Endothelial cell of umbilical vein (primary cell): ENCODE results near the gene WDFY2. TPM values are rescaled to one million over a fixed set of nuclear protein-coding genes. Genes with fewer than 3 reads are reported as not detected.

ENCODE experiments used
- BruUV-seq: library from RNA; stranded (reverse); fragments of 400-500 nt; replicated peaks from 2 replicates; lab custom pipeline; 2021; lab: Mats Ljungman, UMichigan
- CTCF ChIA-PET: fragments of 300-600, 350-600 bp; sonication (Branson Sonifier 250); formaldehyde crosslinking; loops from one replicate; lab custom pipeline; 2021; ENCODE audit warnings: antibody characterized with exemption, inconsistent platforms; lab: Charles Lee
- POLR2A ChIA-PET: fragments of 300-600, 350-600 bp; sonication (Branson Sonifier 250); formaldehyde crosslinking; loops from one replicate; lab custom pipeline; 2021; ENCODE audit warnings: antibody characterized with exemption, inconsistent platforms; lab: Charles Lee
- DNase-seq: peaks from one replicate; pipeline ENCODE4 v3.0.0-alpha.2; 2011; ENCODE audit warnings: low read depth, low spot score
- FAIRE-seq: peaks from 2 replicates; lab custom pipeline; 2011; peaks lifted over from hg19 to GRCh38; lab: Jason Lieb, UNC
- H2AFZ ChIP-seq: 2 replicates; pipeline ENCODE4 v1.6.0; 2012; ENCODE audit warnings: low read depth, low read length, control low read depth, inconsistent platforms
- H3K27ac ChIP-seq: 2 replicates; pipeline ENCODE4 v1.5.1; 2011; ENCODE audit warnings: low read depth, mild to moderate bottlenecking, control low read depth, low read length, moderate library complexity; ENCODE audit not compliant: insufficient read depth
- H3K27me3 ChIP-seq, 2 experiments: 2 replicates each; pipeline versions ENCODE4 v1.6.0 to v1.6.1; 2011; ENCODE audit warnings: low read length in 2 of 2, mixed read lengths in 1 of 2; ENCODE audit not compliant: control insufficient read depth in 2 of 2, insufficient read depth in 2 of 2
- H3K36me3 ChIP-seq, 2 experiments: 2 replicates in 1 of 2; 3 replicates in 1 of 2; pipeline ENCODE4 v1.5.1; 2011; ENCODE audit warnings: low read length in 2 of 2, mild to moderate bottlenecking in 1 of 2, moderate library complexity in 1 of 2; ENCODE audit not compliant: control insufficient read depth in 2 of 2, insufficient read depth in 2 of 2; ENCODE audit errors: extremely low read depth in 1 of 2
- H3K4me1 ChIP-seq: 3 replicates; pipeline ENCODE4 v1.5.1; 2011; ENCODE audit warnings: mild to moderate bottlenecking, low read length; ENCODE audit not compliant: control insufficient read depth, insufficient read depth; ENCODE audit errors: extremely low read depth
- H3K4me2 ChIP-seq: 2 replicates; pipeline ENCODE4 v1.6.1; 2011; ENCODE audit warnings: low read length, control low read depth, mixed read lengths; ENCODE audit not compliant: insufficient read depth
- H3K4me3 ChIP-seq, 3 experiments: fragments of 200-600 bp in 1 of 3; sonication (generic), shearing (Covaris generic) in 1 of 3; replicated peaks in 1 of 3; 2 replicates each; pipeline ENCODE4 v1.5.1; 2011 to 2016; ENCODE audit warnings: control low read depth in 3 of 3, low read length in 3 of 3, mild to moderate bottlenecking in 2 of 3, inconsistent platforms in 1 of 3, low read depth in 1 of 3, moderate library complexity in 1 of 3; ENCODE audit not compliant: insufficient read depth in 1 of 3
- H3K79me2 ChIP-seq: 2 replicates; pipeline ENCODE4 v1.6.0; 2012; ENCODE audit warnings: low read length, inconsistent platforms; ENCODE audit not compliant: control insufficient read depth, insufficient read depth
- H3K9ac ChIP-seq: replicated peaks from 2 replicates; pipeline ENCODE3; 2011; ENCODE audit warnings: low read length, control low read depth; ENCODE audit not compliant: insufficient read depth; ENCODE audit errors: extremely low read depth
- H3K9me1 ChIP-seq: replicated peaks from 3 replicates; pipeline ENCODE4 v1.6.0; 2011; ENCODE audit warnings: mild to moderate bottlenecking, low read length; ENCODE audit not compliant: control insufficient read depth, insufficient read depth; ENCODE audit errors: extremely low read depth
- H3K9me3 ChIP-seq: replicated peaks from 2 replicates; pipeline ENCODE4 v1.5.1; 2012; ENCODE audit warnings: low read length, inconsistent platforms; ENCODE audit not compliant: control insufficient read depth, insufficient read depth
- H4K20me1 ChIP-seq: replicated peaks from 2 replicates; pipeline ENCODE3; 2011; ENCODE audit warnings: mild to moderate bottlenecking, low read length; ENCODE audit not compliant: control insufficient read depth, insufficient read depth; ENCODE audit errors: extremely low read depth
- EZH2 ChIP-seq: IDR thresholded peaks from 2 replicates; pipeline ENCODE4 v1.6.1; 2012; ENCODE audit warnings: borderline replicate concordance, low read depth, mild to moderate bottlenecking, moderate library complexity, low read length, inconsistent platforms; ENCODE audit not compliant: severe bottlenecking
- FOS ChIP-seq: IDR thresholded peaks from 2 replicates; pipeline ENCODE4 v1.6.1; 2011; ENCODE audit warnings: mild to moderate bottlenecking, low read length, moderate library complexity, borderline replicate concordance; ENCODE audit not compliant: insufficient read depth
- GATA2 ChIP-seq: IDR thresholded peaks from 2 replicates; pipeline ENCODE4 v1.7.0; 2011; ENCODE audit warnings: low read depth, mild to moderate bottlenecking, moderate library complexity, mixed read lengths, low read length; ENCODE audit not compliant: insufficient read length, insufficient read depth
- JUN ChIP-seq: IDR thresholded peaks from 2 replicates; pipeline ENCODE4 v1.6.1; 2011; ENCODE audit warnings: borderline replicate concordance, low read depth; ENCODE audit not compliant: insufficient read length, insufficient read depth
- MYC ChIP-seq: IDR thresholded peaks from one replicate; pipeline ENCODE4 v1.6.1; 2011; ENCODE audit warnings: mild to moderate bottlenecking, low read depth, low read length
- POLR2A ChIP-seq: IDR thresholded peaks from 2 replicates; pipeline ENCODE4 v1.6.1; 2012; ENCODE audit warnings: low read depth, mild to moderate bottlenecking, control low read depth, low read length
- POLR2AphosphoS5 ChIP-seq: IDR thresholded peaks from 2 replicates; pipeline ENCODE4 v1.6.1; 2012; ENCODE audit warnings: low read depth, mild to moderate bottlenecking, control low read depth, low read length, moderate library complexity; ENCODE audit not compliant: insufficient read depth
- dilution Hi-C: fragments of 300-500 bp; cut with MboI; formaldehyde crosslinking; loops from one replicate; pipeline ENCODE4 v1.15.0; 2019; ENCODE audit warnings: low sequenced_read_pairs; ENCODE audit not compliant: extremely low pct_ligation_motif_present
- intact Hi-C: fragments of 100-400 bp; cut with micrococcal nuclease; formaldehyde crosslinking; loops from one replicate; pipeline ENCODE4 v1.10.0; 2022
- polyA plus RNA-seq, 4 experiments: library from polyadenylated mRNA; depleted of rRNA in 3 of 4; stranded (reverse) in 3 of 4; unstranded in 1 of 4; fragments of >200 nt; gene quantifications; 2 replicates each; pipeline versions ENCODE4 v1.2.1 to v1.2.3, GENCODE V29; 2011 to 2012; ENCODE audit warnings: missing spikeins in 1 of 4
- total RNA-seq: library from RNA; stranded (reverse); gene quantifications from 2 replicates; pipeline ENCODE4 v1.2.3, GENCODE V29; 2021
- TF ChIP-seq, protein P1 (sequence below), 2 donors: IDR thresholded peaks; 1 replicate in 1 of 2; 2 replicates in 1 of 2; pipeline ENCODE4 v1.5.1; 2011; ENCODE audit warnings: low read length in 2 of 2, mild to moderate bottlenecking in 2 of 2, moderate library complexity in 2 of 2, control low read depth in 1 of 2, inconsistent platforms in 1 of 2, low read depth in 1 of 2; ENCODE audit not compliant: insufficient read depth in 1 of 2; ENCODE audit errors: extremely low read depth in 1 of 2
- TF ChIP-seq, protein P2 (sequence below): IDR thresholded peaks from 2 replicates; pipeline ENCODE4 v1.6.1; 2011; ENCODE audit not compliant: insufficient read depth, insufficient read length

The WDFY2 gene
- total and polyA plus RNA-seq, 2 donors (not counting 3 experiments of a cell fraction or from before 2014, with no cell fraction given) = 2.1 to 5.5 TPM

DNA sequence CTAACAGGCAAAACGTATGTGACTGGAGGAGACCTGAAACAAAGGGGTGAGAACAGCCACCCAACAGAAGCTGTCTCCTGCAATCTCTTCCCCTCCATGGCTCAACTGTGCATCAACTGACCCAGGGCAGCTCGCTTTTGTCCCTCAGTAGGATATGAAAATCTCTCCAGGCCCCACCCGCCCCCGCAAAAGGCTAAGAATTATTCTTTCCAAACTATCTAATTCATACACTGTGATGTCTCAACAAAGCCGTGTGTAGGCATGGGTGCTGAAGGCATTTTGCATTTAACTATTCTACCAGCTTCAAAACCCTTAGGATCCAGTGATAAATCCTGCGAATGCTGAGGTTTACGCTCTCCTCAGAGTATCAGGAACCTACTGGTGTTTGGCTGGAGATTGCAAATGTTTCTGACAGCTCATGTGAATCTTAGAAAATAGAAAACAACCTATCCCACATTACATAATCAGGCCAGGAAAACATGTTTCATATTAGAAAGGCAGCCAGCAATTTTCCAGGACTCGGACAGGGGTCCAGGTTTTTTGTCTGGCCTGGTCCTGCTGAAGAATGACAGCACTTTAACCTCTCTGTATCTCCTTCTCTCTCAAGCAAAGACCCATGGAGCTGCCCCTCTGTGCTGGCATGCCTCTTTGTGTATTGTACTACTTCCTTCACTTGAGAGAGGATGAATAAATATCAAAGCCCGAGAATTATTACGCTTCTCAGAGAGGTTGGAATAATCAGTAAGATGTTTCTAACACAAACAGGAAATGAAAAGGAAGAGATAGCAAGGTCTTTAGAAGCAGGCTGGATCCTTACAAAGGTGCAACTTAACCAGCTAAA lies 202.4 kb downstream of the WDFY2 start:
- no peaks in the 10 kb centered on the region for H4K20me1 ChIP-seq
- no TSS peak for BruUV-seq
- TF ChIP-seq, protein P1, sequence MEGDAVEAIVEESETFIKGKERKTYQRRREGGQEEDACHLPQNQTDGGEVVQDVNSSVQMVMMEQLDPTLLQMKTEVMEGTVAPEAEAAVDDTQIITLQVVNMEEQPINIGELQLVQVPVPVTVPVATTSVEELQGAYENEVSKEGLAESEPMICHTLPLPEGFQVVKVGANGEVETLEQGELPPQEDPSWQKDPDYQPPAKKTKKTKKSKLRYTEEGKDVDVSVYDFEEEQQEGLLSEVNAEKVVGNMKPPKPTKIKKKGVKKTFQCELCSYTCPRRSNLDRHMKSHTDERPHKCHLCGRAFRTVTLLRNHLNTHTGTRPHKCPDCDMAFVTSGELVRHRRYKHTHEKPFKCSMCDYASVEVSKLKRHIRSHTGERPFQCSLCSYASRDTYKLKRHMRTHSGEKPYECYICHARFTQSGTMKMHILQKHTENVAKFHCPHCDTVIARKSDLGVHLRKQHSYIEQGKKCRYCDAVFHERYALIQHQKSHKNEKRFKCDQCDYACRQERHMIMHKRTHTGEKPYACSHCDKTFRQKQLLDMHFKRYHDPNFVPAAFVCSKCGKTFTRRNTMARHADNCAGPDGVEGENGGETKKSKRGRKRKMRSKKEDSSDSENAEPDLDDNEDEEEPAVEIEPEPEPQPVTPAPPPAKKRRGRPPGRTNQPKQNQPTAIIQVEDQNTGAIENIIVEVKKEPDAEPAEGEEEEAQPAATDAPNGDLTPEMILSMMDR (IDR thresholded peaks at IDR 0.05; ENCODE audit: extremely low read depth in 1 of 2, insufficient read depth in 1 of 2, low read depth in 1 of 2, low read length in 2 of 2) = no peak
- TF ChIP-seq EZH2 (no peak), POLR2AphosphoS5 (no peak), FOS (no peak), JUN (no peak), POLR2A (no peak), MYC (no peak), GATA2 (no peak)
- TF ChIP-seq, protein P2, sequence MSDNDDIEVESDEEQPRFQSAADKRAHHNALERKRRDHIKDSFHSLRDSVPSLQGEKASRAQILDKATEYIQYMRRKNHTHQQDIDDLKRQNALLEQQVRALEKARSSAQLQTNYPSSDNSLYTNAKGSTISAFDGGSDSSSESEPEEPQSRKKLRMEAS = no peak
- H3K9me3 ChIP-seq = no peaks in the 10 kb centered on the region
- H3K4me3 ChIP-seq = no peak overlapping the region
- no peaks in the 10 kb centered on the region for H3K27me3 ChIP-seq
- POLR2A ChIA-PET = interaction anchor here (1.7 kb wide), 1 partner anchor 334 kb away, joined by 9 read pairs; the partner anchor contains the start of gene INTS6
- H3K36me3 ChIP-seq = no peaks in the 10 kb centered on the region
- H3K27ac ChIP-seq = no peak overlapping the region
- CTCF ChIA-PET = interaction anchor here (0.9 to 1.0 kb wide), 2 partner anchors 11 to 352 kb away, joined by 3 to 4 read pairs; no protein-coding TSS in a partner anchor
- H3K9ac ChIP-seq = no peak overlapping the region
- H3K4me2 ChIP-seq = no peak overlapping the region
- H3K9me1 ChIP-seq = no peaks in the 10 kb centered on the region
- no peak for DNase-seq
- no peak overlapping the region for H2AFZ ChIP-seq
- dilution Hi-C loops = no loop called here
- intact Hi-C loops = no loop called here
- no peaks in the 10 kb centered on the region for H3K4me1 ChIP-seq
- no peak for FAIRE-seq
- no peaks in the 10 kb centered on the region for H3K79me2 ChIP-seq
